HG03460 (cell line): Measurements from ENCODE around the gene OR13C9.
"Not testable (repeated sequence)": the region's sequence is repeated elsewhere in the genome, so short reads cannot be mapped to it uniquely, and the experiment has no call there.

Experiments
- ATAC-seq: cut with Tn5 transposase; IDR thresholded peaks from one replicate; pipeline ENCODE4 v1.9.1; 2021; ENCODE audit not compliant: unreplicated experiment

OR13C9 gene, protein sequence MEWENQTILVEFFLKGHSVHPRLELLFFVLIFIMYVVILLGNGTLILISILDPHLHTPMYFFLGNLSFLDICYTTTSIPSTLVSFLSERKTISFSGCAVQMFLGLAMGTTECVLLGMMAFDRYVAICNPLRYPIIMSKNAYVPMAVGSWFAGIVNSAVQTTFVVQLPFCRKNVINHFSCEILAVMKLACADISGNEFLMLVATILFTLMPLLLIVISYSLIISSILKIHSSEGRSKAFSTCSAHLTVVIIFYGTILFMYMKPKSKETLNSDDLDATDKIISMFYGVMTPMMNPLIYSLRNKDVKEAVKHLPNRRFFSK

DNA sequence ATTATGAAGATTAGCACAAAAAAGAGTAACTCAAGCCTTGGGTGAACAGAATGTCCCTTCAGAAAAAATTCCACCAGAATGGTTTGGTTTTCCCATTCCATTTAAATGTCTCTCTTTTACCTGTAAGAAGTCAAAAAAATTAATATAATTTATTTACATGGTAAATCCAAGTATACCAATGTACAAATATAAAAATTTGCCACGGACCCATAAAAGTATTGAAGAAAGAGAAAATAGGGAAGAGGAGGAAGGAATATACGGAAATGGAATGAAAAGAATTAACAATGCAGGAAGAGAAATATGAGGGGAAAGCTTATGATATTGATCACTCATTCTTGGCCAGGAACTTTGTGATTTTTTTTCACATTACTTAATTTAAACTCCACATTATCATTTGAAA is at the start of gene OR13C9:
OR13C9 (minus strand) TSS at position 101 of the 400 bp plus-strand sequence; CDS start at position 101, 0 bp downstream.
- no peak for ATAC-seq

DNA sequence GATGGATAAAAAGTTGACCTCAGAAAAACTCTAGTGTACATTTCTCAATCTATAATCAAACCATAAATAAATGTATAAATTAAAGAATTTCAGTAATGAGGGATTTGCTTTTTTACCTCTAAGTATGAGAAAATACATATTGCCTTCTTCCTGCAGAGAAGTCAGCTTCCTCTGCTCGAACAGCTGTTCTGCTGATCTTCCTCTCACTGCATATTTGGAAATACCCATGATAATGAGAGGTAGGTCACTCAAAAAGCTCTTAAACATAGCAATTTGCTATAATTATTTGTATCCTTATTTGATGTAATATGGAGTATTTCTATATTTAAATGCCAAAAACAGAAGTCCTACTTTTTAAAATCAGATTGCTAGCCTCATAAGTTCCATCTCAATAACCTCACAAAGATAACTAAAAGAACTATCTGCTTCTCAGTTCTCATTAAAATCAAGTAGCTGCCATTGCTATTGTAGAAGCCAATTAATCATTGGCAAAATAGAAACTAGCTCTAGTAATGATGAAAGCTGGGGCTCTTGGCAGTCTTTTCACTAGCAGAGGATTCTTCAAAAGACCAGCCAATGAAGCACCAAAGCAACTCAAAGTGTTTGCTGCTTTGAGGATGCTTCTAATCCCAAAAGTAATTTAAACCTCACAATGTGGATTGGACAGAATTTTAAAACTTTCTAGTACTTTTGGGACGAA is 40.6 kb upstream of the OR13C9 start:
- no peak for ATAC-seq

DNA sequence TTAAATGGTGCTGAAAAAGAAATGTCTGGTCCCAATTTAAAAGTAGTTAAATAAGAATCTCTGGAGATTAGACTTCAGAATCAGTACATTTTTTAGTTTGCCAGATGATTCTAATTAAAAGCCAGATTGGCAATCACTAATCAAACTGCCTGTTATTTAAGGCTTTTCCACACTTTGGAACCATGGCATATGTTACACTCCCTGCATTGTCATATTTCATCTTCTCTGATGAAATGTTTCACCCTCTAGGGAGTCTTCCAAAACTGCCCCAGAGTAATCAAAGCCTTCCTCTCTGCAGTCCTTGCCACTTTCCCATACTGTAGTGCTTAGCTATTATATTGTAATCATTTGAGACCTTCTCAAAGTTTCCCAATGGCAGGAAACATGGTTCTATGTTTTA is 17.5 kb upstream of the OR13C9 start:
- no peak for ATAC-seq

DNA sequence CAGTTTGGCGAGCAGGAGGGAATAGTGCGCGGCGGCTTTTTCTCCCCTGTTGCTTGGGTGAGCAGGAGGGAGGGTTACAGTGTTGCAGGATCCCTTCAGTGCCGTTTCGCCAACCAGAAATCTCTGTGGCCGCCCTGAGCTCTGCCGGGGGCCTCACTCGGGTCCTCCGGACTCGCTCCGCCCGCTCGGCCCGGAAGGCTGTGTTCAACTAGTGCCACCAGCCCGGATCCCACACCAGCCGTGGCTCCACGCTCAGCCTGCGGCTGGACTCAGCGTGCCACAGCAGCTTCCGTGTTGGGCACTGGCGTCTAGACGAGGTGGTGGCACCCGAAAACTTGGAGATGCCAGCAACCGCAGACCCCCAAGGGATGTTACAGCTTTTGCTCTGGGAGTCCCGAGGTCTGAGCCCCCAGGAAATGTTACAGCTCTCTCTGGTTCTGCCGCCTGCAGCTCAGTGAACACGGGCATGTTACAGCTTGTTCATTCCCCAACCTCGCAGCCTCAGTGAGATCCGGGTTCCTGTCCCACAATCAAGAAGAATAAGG is 16.0 kb upstream of the OR13C9 start:
- ATAC-seq: no peak

DNA sequence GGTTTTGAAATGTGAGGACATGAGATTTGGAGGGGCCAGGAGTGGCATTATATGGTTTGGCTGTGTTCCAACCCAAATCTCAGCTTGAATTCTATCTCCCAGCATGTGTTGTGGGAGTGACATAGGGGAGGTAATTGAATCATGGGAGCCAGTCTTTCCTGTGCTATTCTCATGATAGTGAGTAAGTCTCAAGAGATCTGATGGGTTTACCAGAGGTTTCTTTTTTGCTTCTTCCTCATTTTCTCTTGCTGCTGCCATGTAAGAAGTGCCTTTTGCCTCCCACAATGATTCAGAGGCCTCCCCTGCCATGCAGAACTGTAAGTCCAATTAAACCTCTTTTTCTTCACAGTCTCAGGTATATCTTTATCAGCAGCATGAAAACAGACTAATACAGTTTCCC is 8.0 kb upstream of the OR13C9 start:
- not testable (repeated sequence) for ATAC-seq

DNA sequence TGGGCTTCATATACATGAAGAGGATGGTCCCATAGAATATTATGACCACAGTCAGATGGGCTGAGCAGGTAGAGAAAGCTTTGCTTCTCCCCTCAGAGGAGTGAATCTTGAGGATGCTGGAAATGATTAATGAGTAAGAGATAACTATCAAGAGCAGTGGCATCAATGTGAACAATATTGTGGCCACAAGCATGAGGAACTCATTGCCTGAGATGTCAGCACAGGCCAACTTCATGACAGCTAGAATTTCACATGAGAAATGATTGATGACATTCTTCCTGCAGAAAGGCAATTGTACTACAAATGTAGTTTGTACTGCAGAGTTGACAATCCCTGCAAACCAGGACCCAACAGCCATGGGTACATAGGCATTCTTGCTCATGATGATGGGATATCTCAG is 586 bp downstream of the OR13C9 start:
- ATAC-seq: no peak

DNA sequence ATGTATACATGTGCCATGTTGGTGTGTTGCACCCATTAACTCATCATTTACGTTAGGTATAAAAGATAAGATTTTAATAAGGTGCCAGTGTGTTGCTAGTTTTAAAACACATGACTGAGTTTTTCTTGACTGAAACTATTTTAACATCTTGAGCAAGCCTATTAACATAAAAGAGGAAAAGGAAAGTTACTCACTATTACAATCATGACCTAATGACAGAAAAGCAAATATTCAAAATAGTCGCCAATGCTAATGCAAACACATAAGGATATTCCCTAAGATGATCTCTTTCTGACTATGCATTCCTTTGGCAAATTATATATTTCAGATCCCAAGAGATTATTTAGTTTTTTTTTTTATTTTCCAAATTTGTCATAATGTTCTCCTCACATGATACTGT is 6.8 kb downstream of the OR13C9 start:
- no peak for ATAC-seq

DNA sequence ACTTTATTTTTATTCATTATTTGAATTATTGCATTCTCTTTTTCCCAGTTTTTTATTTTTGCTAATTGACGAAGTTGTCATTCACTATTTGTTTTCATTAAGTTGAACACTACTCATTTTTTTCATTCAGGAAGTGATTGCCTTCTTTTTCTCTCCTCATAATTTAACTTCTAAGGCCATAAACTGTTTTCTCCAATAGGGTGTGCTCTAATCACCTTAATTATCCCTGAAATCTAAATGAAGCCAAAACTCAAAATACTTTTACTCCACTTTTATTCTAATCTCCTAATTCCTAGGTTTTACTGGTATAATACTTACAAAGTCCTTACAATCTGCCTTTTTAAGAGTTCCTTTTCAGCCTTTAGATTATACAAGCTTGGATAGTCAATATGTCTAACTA is 9.7 kb downstream of the OR13C9 start:
- no peak for ATAC-seq

DNA sequence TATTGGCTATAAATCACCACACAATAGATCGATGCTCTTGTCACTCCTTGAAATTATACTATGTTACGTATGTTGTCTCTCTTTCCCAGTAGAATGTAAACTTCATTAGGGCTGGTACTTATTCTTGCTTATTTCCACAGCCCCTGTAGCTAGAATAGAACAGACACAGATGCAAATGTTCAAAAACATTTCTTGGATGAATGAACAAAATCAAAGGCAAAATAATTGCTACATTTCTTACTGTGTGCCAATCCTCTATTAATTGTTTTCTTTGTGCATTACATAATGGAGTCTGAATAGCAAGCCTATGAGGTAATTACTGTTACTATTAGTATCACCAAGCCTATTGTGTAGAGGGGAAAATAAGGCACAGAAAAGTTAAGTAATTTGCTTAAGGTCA is 11.9 kb downstream of the OR13C9 start:
- no peak for ATAC-seq

DNA sequence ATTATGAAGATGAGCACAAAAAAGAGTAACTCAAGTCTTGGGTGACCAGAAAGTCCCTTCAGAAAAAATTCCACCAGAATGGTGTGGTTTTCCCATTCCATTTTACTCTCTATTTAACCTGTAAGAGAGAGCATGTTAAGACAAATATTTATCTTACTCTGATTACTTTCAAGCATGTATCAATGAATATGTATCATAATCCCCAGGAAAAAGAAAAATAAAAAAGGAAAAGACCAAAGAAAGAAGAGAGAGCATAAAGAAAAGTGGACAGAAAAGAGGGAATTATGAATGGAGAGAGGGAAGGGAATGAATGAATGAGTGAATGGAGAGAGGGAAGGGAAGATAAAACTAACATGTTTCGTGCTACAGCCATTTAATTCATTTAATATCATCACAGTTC is 12.5 kb downstream of the OR13C9 start, which contains the start of gene OR13C2:
OR13C2 (minus strand) TSS at position 101 of the 400 bp plus-strand sequence; CDS start at position 101, 0 bp downstream.
- not testable (repeated sequence) for ATAC-seq

DNA sequence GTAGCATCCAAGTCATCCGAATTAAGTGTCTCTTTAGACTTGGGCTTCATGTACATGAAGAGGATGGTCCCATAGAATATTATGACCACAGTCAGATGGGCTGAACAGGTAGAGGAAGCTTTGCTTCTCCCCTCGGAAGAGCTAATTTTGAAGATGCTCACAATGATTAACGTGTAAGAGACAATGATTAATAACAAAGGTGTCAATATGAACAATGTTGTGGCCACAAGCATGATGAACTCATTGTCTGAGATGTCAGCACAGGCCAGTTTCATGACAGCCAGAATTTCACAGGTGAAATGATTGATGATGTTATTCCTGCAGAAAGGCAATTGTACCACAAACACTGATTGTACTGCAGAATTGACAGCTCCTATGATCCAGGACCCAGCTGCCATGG is 13.2 kb downstream of the OR13C9 start:
- no peak for ATAC-seq

DNA sequence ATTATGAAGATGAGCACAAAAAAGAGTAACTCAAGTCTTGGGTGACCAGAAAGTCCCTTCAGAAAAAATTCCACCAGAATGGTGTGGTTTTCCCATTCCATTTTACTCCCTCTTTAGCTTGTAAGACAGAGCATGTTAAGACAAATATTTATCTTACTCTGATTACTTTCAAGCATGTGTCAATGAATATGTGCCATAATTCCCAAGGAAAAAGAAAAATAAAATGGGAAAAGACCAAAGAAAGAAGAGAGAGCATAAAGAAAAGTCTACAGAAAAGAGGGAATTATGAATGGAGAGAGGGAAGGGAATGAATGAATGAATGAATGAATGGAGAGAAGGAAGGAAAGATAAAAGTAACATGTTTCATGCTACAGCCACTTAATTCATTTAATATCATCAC is 18.7 kb downstream of the OR13C9 start, which contains the start of gene OR13C5:
OR13C5 (minus strand) TSS at position 101 of the 400 bp plus-strand sequence; CDS start at position 101, 0 bp downstream.
- not testable (repeated sequence) for ATAC-seq

DNA sequence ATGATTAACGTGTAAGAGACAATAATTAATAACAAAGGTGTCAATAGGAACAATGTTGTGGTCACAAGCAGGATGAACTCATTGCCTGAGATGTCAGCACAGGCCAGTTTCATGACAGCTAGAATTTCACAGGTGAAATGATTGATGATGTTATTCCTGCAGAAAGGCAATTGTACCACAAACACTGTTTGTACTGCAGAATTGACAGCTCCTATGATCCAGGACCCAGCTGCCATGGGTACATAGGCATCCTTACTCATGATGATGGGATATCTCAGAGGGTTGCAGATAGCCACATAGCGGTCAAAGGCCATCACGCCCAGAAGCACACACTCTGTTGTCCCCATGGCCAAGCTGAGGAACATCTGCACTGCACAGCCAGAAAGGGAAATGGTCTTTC is 19.3 kb downstream of the OR13C9 start:
- not testable (repeated sequence) for ATAC-seq

DNA sequence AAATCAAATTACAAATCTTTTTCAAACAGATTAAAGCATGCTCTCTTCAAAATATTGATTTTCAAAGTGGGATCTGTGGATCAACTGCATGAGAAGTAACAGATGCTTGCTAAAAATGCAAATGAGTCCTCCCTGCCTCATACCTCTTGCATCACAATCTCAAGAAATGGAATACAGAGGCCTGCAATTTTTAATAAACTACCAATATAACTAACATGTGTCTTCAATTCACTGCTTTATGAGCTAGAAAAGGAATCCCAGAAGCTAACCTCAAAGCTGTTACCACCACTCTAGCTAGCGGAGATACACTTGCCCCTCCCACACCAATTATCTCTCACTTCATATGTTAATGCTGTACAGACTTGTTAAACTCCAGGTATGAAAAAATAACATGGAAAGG is 28.4 kb downstream of the OR13C9 start:
- ATAC-seq: no peak

DNA sequence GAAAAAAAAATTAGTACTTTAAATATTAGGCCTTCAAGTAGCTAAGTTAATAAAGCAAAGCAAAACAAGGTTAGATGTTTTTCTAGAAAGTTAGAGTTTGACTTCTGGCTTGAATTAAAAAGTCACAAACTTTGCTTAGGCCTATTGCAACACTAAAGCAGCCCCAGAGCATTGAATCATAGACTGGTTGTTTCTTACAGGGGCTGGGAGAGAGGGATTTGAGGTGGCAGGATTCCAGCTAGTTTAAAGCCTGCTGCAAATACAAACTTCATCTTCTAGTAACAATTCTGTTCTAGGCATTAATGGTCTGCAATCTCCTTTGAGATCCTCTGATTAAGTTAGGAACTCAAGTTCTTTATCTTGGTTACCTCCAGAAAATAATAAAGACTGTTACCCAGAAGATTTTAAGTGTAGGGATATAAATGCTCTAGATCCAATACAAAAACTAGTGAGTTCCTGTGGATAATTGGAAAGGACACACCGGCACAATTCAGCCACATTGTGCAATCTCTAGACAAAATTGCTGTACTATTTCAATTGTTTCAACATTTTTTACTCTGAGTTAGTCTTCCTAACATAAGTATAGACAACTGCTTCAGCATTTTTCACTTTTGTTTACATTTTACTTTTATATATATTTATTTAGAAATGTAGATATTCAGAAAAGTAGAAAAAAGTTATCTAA is 31.4 kb downstream of the OR13C9 start:
- ATAC-seq: no peak

DNA sequence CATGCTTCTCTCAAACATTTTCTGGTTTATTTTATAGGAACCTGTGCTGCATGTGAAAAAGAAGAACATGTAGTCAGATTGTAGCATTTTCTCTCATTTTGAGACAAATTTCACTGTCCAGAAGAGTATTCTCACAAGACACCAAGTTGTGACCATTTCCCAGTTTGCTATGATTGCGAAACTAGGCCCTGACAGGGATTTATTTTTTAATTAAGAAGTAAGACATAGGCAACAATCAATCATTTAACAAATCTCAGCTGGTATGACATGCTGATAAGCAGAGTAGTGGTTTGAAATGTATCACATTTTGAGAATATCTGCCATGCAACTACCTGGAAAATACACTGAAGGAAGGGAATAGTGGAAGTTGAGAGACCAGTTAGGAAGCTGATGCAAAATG is 37.4 kb downstream of the OR13C9 start:
- ATAC-seq: no peak

DNA sequence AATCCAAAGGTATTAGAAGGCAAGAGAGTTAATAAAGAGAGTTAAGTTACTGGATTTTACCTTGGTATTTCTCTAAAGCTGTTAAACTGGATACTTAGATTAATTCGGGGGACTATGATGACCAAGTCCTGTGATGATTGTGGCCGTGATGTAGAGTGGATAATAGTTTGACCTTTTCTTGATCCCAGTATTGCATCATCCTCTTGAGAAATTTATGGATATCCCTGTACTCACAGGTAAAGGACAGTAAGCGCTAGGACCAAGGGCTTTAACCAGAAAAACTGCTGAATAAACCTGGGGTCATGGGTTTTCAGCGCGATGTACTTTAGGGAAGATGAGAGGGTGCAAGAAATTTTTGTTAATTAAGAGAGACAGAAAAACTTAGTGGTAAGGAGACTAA is 40.7 kb downstream of the OR13C9 start:
- ATAC-seq: no peak

DNA sequence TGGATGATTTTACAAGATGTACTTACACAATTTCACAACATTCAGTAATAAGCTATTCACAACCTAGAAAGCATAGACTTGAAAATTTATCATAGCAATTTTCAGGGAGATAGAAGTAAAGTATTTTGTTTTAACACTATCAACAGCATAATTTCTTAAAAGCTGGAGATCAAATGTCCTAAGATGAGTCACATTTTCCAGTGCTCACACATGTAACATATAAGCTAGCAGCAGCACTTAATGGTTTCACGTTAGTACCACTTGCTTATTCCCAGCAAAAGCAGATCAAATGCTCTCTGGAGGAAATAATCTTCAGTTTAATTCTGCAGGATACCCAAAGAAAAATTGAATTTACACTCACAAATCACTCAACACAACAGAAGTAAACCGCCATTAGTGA is 42.5 kb downstream of the OR13C9 start:
- ATAC-seq: no peak

DNA sequence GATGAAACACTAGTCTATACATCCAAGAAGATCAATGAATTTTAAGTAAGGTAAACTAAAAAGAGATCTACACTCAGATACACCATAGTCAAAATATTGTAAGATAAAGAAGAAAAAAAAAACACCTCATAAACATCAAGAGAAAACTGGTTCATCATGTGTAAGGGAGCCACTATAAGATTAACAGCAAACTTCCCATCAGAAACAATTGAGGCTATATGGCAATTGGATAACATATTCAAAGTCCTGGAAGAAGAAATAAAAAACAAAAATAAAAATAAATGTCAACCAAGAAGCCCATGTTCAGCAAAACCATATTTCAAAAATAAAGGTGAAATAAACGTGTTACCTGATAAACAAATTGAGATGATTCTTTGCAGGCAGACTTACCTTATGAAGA is 45.4 kb downstream of the OR13C9 start:
- no peak for ATAC-seq

DNA sequence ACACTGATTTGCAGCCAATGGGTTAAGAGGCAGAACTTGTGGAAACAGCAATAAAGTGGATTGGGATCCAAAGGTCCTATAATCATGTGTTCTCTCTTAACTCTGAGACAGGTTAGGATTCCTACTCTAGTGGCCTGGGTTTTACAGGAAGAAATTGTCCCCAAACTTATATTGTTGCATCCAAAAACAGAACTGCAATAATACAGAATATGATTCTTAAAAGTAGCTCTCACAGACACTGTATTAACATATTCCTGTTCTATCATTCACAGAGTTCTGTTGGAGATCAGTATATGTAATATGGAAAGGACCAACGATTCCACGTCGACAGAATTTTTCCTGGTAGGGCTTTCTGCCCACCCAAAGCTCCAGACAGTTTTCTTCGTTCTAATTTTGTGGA is 49.1 kb downstream of the OR13C9 start, which contains the start of gene OR13C8:
OR13C8 (plus strand) TSS at position 301 of the 400 bp plus-strand sequence; CDS start at position 301, 0 bp downstream.
- ATAC-seq: no peak
